ENCODE measurements around the gene CHIA.

Gene CHIA

GRCh38 chr1:111269825-111270406 is 20.7 kb upstream of the CHIA start:
- WGBS, 2 experiments (ENCODE audit: insufficient coverage in 2 of 2), result 97 to 100% methylated on average over 2 of the region's 4 CpGs
- Histone ChIP-seq H3K9me3 (ENCODE audit: control insufficient read depth, low read length) (no peaks in the 10 kb centered on the region), H3K4me1 (ENCODE audit: control insufficient read depth, insufficient read depth, low read length, poor library complexity, severe bottlenecking) (no peaks in the 10 kb centered on the region)

DNA sequence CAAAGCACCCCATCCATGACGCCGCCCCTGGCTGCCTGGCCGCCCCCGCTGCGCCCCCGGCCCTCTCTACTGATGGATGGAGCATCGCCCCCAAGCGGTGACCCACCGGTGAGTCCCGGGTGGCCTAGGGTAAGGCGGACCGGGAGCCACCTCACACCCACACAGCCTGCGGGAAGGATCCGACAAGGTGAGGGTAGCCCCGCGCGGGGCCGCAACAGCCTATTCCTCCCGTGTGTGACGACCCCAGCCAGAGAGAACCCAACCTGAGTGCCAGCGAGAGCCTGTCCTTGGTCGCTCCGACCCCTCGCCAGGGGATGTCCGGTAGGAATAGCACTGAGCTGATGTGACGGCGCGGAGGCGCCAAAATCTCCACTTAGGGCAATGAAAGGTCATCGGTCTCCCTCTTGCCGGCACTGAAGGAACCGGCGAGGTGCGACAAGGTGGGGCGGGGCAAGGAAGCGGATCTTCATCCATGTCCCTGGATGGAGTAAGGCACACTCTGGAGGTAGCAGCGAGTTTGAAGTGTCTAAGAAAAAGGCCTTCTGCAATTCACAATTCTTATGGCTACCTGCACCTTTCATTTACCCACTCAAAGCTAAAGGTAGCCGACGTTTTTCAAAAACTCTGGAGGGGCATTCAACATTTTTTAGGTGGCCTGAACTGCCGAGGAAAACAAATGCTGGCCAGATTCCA is 19.7 kb upstream of the CHIA start:
- Histone ChIP-seq H3K36me3 (ENCODE audit: control insufficient read depth, insufficient read depth, low read length) (no peaks in the 10 kb centered on the region), H3K9me3 (ENCODE audit: control insufficient read depth, low read length) (no peaks in the 10 kb centered on the region), H3K27ac (ENCODE audit: low read depth, low read length, severe bottlenecking) (no peak overlapping the region), H3K4me3 (ENCODE audit: extremely low read depth, insufficient read depth, low read length, poor library complexity, severe bottlenecking) (no peak overlapping the region), H3K4me1 (ENCODE audit: control insufficient read depth, insufficient read depth, low read length, poor library complexity, severe bottlenecking) (no peaks in the 10 kb centered on the region)
- WGBS, 2 experiments (ENCODE audit: insufficient coverage in 2 of 2), result 92 to 96% methylated on average over 25 to 35 of the region's 40 CpGs

More at GRCh38 chr1:111269825-111270406, 20.7 kb upstream of the CHIA start:
- no peak overlapping the region for H3K27ac ChIP-seq (ENCODE audit: low read depth, low read length, severe bottlenecking)
- H3K4me3 ChIP-seq (ENCODE audit: extremely low read depth, insufficient read depth, low read length, poor library complexity, severe bottlenecking), result no peak overlapping the region
- H3K36me3 ChIP-seq (ENCODE audit: control insufficient read depth, insufficient read depth, low read length), result no peaks in the 10 kb centered on the region

- Histone ChIP-seq H3K4me1 (ENCODE audit: control insufficient read depth, insufficient read depth, low read length, poor library complexity, severe bottlenecking) (no peaks in the 10 kb centered on the region), H3K36me3 (ENCODE audit: control insufficient read depth, insufficient read depth, low read length) (no peaks in the 10 kb centered on the region), H3K27ac (ENCODE audit: low read depth, low read length, severe bottlenecking) (no peak overlapping the region), H3K9me3 (ENCODE audit: control insufficient read depth, low read length) (no peaks in the 10 kb centered on the region), H3K4me3 (ENCODE audit: extremely low read depth, insufficient read depth, low read length, poor library complexity, severe bottlenecking) (no peak overlapping the region)
- 74 to 82% methylated on average over 16 of the region's 16 CpGs for WGBS, 2 experiments (ENCODE audit: insufficient coverage in 2 of 2)
These were observed 19.2 kb upstream of the CHIA start for GRCh38 chr1:111271464-111271801.

GRCh38 chr1:111272081-111272480 is 18.6 kb upstream of the CHIA start:
- no peaks in the 10 kb centered on the region for H3K36me3 ChIP-seq (ENCODE audit: control insufficient read depth, insufficient read depth, low read length)
- no peak overlapping the region for H3K27ac ChIP-seq (ENCODE audit: low read depth, low read length, severe bottlenecking)
- no peaks in the 10 kb centered on the region for H3K4me1 ChIP-seq (ENCODE audit: control insufficient read depth, insufficient read depth, low read length, poor library complexity, severe bottlenecking)
- H3K9me3 ChIP-seq (ENCODE audit: control insufficient read depth, low read length), result no peaks in the 10 kb centered on the region
- 29% methylated on average over 2 of the region's 3 CpGs; no CpG with 5 or more reads in 1 of the 2 experiments for WGBS, 2 experiments (ENCODE audit: insufficient coverage in 2 of 2)
- no peak overlapping the region for H3K4me3 ChIP-seq (ENCODE audit: extremely low read depth, insufficient read depth, low read length, poor library complexity, severe bottlenecking)

DNA sequence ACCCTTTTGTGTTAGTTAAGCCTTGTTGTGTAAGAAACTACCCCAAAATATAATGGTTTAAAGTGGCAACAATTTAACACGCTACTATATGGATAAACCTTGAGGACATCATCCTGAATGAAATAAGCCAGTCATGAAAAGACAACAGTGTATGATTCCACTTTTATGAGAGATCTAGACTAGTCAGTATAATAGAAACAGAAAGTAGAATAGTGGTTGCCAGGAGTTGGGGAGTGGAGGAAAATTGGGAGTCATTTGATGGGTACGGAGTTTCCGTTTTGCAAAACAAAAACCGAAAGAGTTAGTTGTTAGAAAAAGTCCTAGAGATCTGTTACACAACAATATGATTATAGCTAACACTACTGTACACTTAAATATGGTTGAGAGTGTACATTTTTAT is 16.0 kb upstream of the CHIA start:
- no peak overlapping the region for H3K27ac ChIP-seq (ENCODE audit: low read depth, low read length, severe bottlenecking)
- no peak overlapping the region for H3K4me3 ChIP-seq (ENCODE audit: extremely low read depth, insufficient read depth, low read length, poor library complexity, severe bottlenecking)
- no CpG with 5 or more reads among the region's 4 CpGs for WGBS, 2 experiments (ENCODE audit: insufficient coverage in 2 of 2)
- H3K9me3 ChIP-seq (ENCODE audit: control insufficient read depth, low read length), result no peaks in the 10 kb centered on the region
- no peaks in the 10 kb centered on the region for H3K4me1 ChIP-seq (ENCODE audit: control insufficient read depth, insufficient read depth, low read length, poor library complexity, severe bottlenecking)
- H3K36me3 ChIP-seq (ENCODE audit: control insufficient read depth, insufficient read depth, low read length), result no peaks in the 10 kb centered on the region

DNA sequence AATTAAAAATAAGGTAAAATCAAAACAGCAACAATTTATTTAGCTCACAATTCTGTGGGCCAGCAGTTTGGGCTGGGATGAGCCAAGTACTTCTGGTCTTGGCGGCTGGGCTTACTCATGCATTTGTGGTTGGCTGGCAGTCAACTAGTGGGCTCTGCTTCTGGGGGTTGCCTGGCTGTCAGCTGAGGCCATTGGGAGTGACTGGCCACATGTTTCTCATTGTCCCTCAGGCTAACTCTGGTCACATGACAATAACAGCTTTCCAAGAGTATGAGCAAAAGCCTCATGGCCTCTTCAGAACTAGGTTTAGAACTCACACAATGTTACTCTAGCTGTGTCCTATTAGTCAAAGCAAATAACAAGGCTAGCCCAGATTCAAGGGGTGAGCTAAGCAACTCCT is 15.6 kb upstream of the CHIA start:
- H3K9me3 ChIP-seq (ENCODE audit: control insufficient read depth, low read length), result no peaks in the 10 kb centered on the region
- WGBS, 2 experiments (ENCODE audit: insufficient coverage in 2 of 2), result 85 to 89% methylated on average over 1 of the region's 1 CpG
- no peaks in the 10 kb centered on the region for H3K36me3 ChIP-seq (ENCODE audit: control insufficient read depth, insufficient read depth, low read length)
- no peak overlapping the region for H3K4me3 ChIP-seq (ENCODE audit: extremely low read depth, insufficient read depth, low read length, poor library complexity, severe bottlenecking)
- no peaks in the 10 kb centered on the region for H3K4me1 ChIP-seq (ENCODE audit: control insufficient read depth, insufficient read depth, low read length, poor library complexity, severe bottlenecking)
- no peak overlapping the region for H3K27ac ChIP-seq (ENCODE audit: low read depth, low read length, severe bottlenecking)

- H3K4me3 ChIP-seq (ENCODE audit: extremely low read depth, insufficient read depth, low read length, poor library complexity, severe bottlenecking), result no peak overlapping the region
- H3K36me3 ChIP-seq (ENCODE audit: control insufficient read depth, insufficient read depth, low read length), result no peaks in the 10 kb centered on the region
- H3K4me1 ChIP-seq (ENCODE audit: control insufficient read depth, insufficient read depth, low read length, poor library complexity, severe bottlenecking), result no peaks in the 10 kb centered on the region
- H3K27ac ChIP-seq (ENCODE audit: low read depth, low read length, severe bottlenecking), result no peak overlapping the region
- no peaks in the 10 kb centered on the region for H3K9me3 ChIP-seq (ENCODE audit: control insufficient read depth, low read length)
These were observed 14.7 kb upstream of the CHIA start for GRCh38 chr1:111275780-111276433.

DNA sequence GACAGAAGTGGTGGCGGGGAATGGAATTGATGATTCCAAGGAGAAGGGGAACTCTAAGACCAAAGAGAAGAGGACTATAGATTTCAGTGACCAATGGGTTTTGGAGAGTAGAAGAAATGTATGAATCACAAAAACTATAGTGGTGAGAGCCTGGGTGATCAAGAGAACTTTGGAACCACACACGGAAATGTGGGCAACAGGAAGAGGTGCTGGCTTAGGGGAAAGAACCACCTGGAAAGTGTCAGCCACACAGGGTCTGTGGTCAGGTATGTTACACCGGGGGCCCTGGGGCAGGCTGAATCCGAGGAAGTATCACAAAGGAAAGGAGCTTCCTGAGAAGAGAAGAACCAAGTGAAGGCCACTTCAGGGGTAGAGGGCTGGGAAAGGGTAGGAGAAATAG is 11.5 kb upstream of the CHIA start:
- no peak overlapping the region for H3K27ac ChIP-seq (ENCODE audit: low read depth, low read length, severe bottlenecking)
- 75 to 89% methylated on average over 4 of the region's 4 CpGs for WGBS, 2 experiments (ENCODE audit: insufficient coverage in 2 of 2)
- peaks cover 3% of the 10 kb centered on the region for H3K4me1 ChIP-seq (ENCODE audit: control insufficient read depth, insufficient read depth, low read length, poor library complexity, severe bottlenecking)
- H3K9me3 ChIP-seq (ENCODE audit: control insufficient read depth, low read length), result no peaks in the 10 kb centered on the region
- no peaks in the 10 kb centered on the region for H3K36me3 ChIP-seq (ENCODE audit: control insufficient read depth, insufficient read depth, low read length)
- no peak overlapping the region for H3K4me3 ChIP-seq (ENCODE audit: extremely low read depth, insufficient read depth, low read length, poor library complexity, severe bottlenecking)

DNA sequence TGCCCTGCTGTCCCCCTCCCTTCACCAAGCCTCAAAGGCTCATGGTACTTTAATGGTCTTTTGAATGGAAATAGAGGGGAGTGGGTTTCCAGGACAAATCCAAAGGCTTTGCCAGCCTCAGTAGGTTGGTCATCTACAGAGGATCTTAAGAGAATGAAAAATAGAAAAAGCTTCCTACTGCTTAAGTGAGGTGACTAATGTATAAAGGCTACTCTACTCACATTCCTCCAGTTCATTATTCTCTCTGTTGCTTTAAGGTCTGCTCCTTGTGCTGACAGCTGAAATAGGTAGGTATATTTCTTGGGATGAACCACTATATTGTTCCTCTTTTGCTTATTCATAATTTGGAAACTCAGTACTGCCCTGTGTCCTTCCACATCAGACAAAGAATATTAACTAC is 10.4 kb upstream of the CHIA start:
- Histone ChIP-seq H3K4me3 (ENCODE audit: extremely low read depth, insufficient read depth, low read length, poor library complexity, severe bottlenecking) (no peak overlapping the region), H3K36me3 (ENCODE audit: control insufficient read depth, insufficient read depth, low read length) (no peaks in the 10 kb centered on the region), H3K27ac (ENCODE audit: low read depth, low read length, severe bottlenecking) (no peak overlapping the region)

DNA sequence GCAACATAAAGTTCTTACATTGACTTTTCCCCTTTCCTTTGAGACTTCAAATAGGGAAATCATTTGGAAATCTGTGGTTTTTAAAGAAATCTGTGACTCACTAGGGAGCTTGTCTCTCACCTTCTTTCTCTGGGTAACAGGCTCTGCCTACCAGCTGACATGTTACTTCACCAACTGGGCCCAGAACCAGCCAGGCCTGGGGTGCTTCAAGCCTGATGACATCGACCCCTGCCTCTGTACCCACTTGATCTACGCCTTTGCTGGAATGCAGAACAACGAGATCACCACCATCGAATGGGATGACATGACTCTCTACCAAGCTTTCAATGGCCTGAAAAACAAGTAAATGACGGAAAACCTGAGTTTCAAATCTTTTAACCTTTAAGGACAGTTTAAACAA is 9.2 kb upstream of the CHIA start:
- Histone ChIP-seq H3K4me1 (ENCODE audit: control insufficient read depth, insufficient read depth, low read length, poor library complexity, severe bottlenecking) (peaks cover 3% of the 10 kb centered on the region), H3K27ac (ENCODE audit: low read depth, low read length, severe bottlenecking) (no peak overlapping the region), H3K36me3 (ENCODE audit: control insufficient read depth, insufficient read depth, low read length) (no peaks in the 10 kb centered on the region), H3K4me3 (ENCODE audit: extremely low read depth, insufficient read depth, low read length, poor library complexity, severe bottlenecking) (no peak overlapping the region), H3K9me3 (ENCODE audit: control insufficient read depth, low read length) (no peaks in the 10 kb centered on the region)
- WGBS, 2 experiments (ENCODE audit: insufficient coverage in 2 of 2), result 85 to 86% methylated on average over 4 to 5 of the region's 5 CpGs

More for the DNA sequence above, 10.4 kb upstream of the CHIA start:
- Histone ChIP-seq H3K9me3 (ENCODE audit: control insufficient read depth, low read length) (no peaks in the 10 kb centered on the region), H3K4me1 (ENCODE audit: control insufficient read depth, insufficient read depth, low read length, poor library complexity, severe bottlenecking) (peaks cover 3% of the 10 kb centered on the region)

DNA sequence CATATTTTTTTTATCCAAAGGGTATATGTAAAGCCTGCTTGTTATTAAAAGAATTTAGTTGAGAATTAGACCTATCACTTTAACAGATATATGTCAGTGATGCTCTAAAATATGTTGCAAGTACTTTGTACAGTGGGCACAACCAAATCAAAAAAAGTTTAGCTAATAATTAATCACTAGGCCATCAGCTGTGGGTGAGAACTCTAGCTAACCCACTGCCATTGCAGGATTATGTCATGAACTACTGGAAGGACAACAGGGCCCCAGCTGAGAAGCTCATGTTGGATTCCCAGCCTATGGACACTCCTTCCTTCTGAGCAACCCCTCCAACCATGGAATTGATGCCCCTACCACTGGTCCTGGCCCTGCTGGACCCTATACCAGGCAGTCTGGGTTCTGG is 6.8 kb upstream of the CHIA start:
- Histone ChIP-seq H3K4me1 (ENCODE audit: control insufficient read depth, insufficient read depth, low read length, poor library complexity, severe bottlenecking) (peaks cover 3% of the 10 kb centered on the region), H3K4me3 (ENCODE audit: extremely low read depth, insufficient read depth, low read length, poor library complexity, severe bottlenecking) (no peak overlapping the region), H3K36me3 (ENCODE audit: control insufficient read depth, insufficient read depth, low read length) (no peaks in the 10 kb centered on the region), H3K9me3 (ENCODE audit: control insufficient read depth, low read length) (no peaks in the 10 kb centered on the region), H3K27ac (ENCODE audit: low read depth, low read length, severe bottlenecking) (no peak overlapping the region)

Measured in mesodermal cell (in vitro differentiated cells).